Lung (tissue), 12 donors: ENCODE data around the gene STRADB. TPM values are rescaled to one million over a fixed set of nuclear protein-coding genes. Genes with fewer than 3 reads are reported as not detected.
A peak's percentile ranks its signal among the peaks of the same experiment; 100 is the strongest.

ENCODE experiments used
- ATAC-seq: fragments of 200-7000 bp; cut with Tn5 transposase; one replicate; pipeline ENCODE4 v1.9.1; 2020; ENCODE audit warnings: moderate number of reproducible peaks; ENCODE audit not compliant: insufficient read depth, low FRiP score
- DNase-seq, 3 donors: peaks; one replicate each; pipeline ENCODE4 v3.0.0-alpha.2; 2013 to 2017
- H3K27ac ChIP-seq, 2 donors: one replicate each; pipeline ENCODE4 v1.5.1; 2013; ENCODE audit warnings: mild to moderate bottlenecking in 2 of 2, moderate library complexity in 2 of 2, control low read depth in 1 of 2, inconsistent platforms in 1 of 2, low read depth in 1 of 2, low read length in 1 of 2
- H3K27me3 ChIP-seq, 3 donors: one replicate each; pipeline ENCODE4 v1.5.1; 2013; ENCODE audit warnings: low read length in 2 of 3; ENCODE audit not compliant: control insufficient read depth in 3 of 3, insufficient read depth in 3 of 3
- H3K36me3 ChIP-seq, 4 donors: one replicate each; pipeline ENCODE4 v1.5.1; 2013; ENCODE audit warnings: low read length in 4 of 4, mild to moderate bottlenecking in 1 of 4, moderate library complexity in 1 of 4; ENCODE audit not compliant: control insufficient read depth in 4 of 4, insufficient read depth in 4 of 4
- H3K4me1 ChIP-seq, 5 donors: one replicate each; pipeline ENCODE4 v1.5.1; 2013; ENCODE audit warnings: low read length in 5 of 5, mild to moderate bottlenecking in 2 of 5, moderate library complexity in 1 of 5; ENCODE audit not compliant: control insufficient read depth in 5 of 5, insufficient read depth in 5 of 5
- H3K4me3 ChIP-seq: one replicate; pipeline ENCODE4 v1.5.1; 2013; ENCODE audit warnings: mild to moderate bottlenecking, control low read depth, moderate library complexity
- H3K9ac ChIP-seq, 2 donors: one replicate each; pipeline ENCODE4 v1.5.1; 2013; ENCODE audit warnings: low read length in 2 of 2, control low read depth in 1 of 2; ENCODE audit not compliant: insufficient read depth in 1 of 2
- H3K9me3 ChIP-seq, 4 donors: one replicate each; pipeline ENCODE4 v1.5.1; 2013; ENCODE audit warnings: low read length in 3 of 4, mild to moderate bottlenecking in 1 of 4, moderate library complexity in 1 of 4; ENCODE audit not compliant: control insufficient read depth in 4 of 4, insufficient read depth in 3 of 4
- CTCF ChIP-seq: IDR thresholded peaks from 2 replicates; pipeline ENCODE4 v1.5.1; 2012; ENCODE audit warnings: mild to moderate bottlenecking; ENCODE audit errors: control extremely low read depth, extremely low read depth
- WGBS, 2 donors: extraction: QIAGEN DNeasy Blood & Tissue Kit; methylation state at CpG; one replicate each; pipeline ENCODE4 v1.1.7; 2013; 5-methylcytosine and 5-hydroxymethylcytosine counted together
- polyA plus RNA-seq, 2 donors: library from polyadenylated mRNA; stranded (reverse); fragments of 200-250 nt; gene quantifications; one replicate each; pipeline ENCODE4 v1.2.1, GENCODE V29; 2013
- total RNA-seq, 2 donors: library from RNA; depleted of rRNA in 1 of 2; stranded (reverse); fragments of >200 nt in 1 of 2; gene quantifications; one replicate each; pipeline ENCODE4 v1.2.1, GENCODE V29; 2014 to 2021
- donor health status: control.
- donor health status: control.
- donor health status: Bipolar disorder and iron deficiency.
- donor health status: healthy.
- donor health status: DM: yes; HTN: yes; CAD: no.

STRADB gene
- total and polyA plus RNA-seq, 4 donors: 10.3 to 58.6 (median 16.8) TPM

- Histone ChIP-seq H3K36me3 (peaks cover 0 to 4% (median 2%) of the 10 kb centered on the region in 4 donors), H3K4me3 (no peak overlapping the region), H3K27ac (peak overlapping the region in 1 of 2 donors; percentile 60), H3K4me1 (peaks cover 1 to 67% (median 23%) of the 10 kb centered on the region in 5 donors), H3K9ac (peak overlapping the region in 1 of 2 donors; percentile 47), H3K9me3 (no peaks in the 10 kb centered on the region), H3K27me3 (no peaks in the 10 kb centered on the region)
- TF ChIP-seq CTCF: no peak
- DNase-seq (peak in 2 of 3 donors; percentile 65 to 80), ATAC-seq (no peak)
- WGBS, 2 donors: 75 to 82% methylated on average over 6 of the region's 6 CpGs
Measured at GRCh38 chr2:201402651-201403562, 48.6 kb upstream of the STRADB start.

- peak overlapping the region in 1 of 2 donors; percentile 29 for H3K27ac ChIP-seq
- DNase-seq (peak in 2 of 3 donors; percentile 79 to 81), ATAC-seq (no peak)
Measured at GRCh38 chr2:201403880-201404279, 47.7 kb upstream of the STRADB start.

GRCh38 chr2:201404699-201405280, 46.8 kb upstream of the STRADB start:
- 54 to 74% methylated on average over 3 of the region's 3 CpGs for WGBS, 2 donors
- H3K27ac ChIP-seq: peak overlapping the region in 1 of 2 donors; percentile 10
- no peak for ATAC-seq
- H3K9ac ChIP-seq: no peak overlapping the region
- no peaks in the 10 kb centered on the region for H3K36me3 ChIP-seq
- TF ChIP-seq CTCF: no peak
- H3K27me3 ChIP-seq: no peaks in the 10 kb centered on the region
- peaks cover 1 to 72% (median 23%) of the 10 kb centered on the region in 5 donors for H3K4me1 ChIP-seq
- H3K4me3 ChIP-seq: no peak overlapping the region
- no peak for DNase-seq
- H3K9me3 ChIP-seq: no peaks in the 10 kb centered on the region

More at GRCh38 chr2:201403880-201404279, 47.7 kb upstream of the STRADB start:
- no peak overlapping the region for H3K4me3 ChIP-seq
- WGBS, 2 donors: 57 to 86% methylated on average over 3 of the region's 3 CpGs
- peak overlapping the region in 1 of 2 donors; percentile 67 for H3K9ac ChIP-seq
- H3K27me3 ChIP-seq: no peaks in the 10 kb centered on the region
- H3K4me1 ChIP-seq: peaks cover 1 to 67% (median 23%) of the 10 kb centered on the region in 5 donors
- no peaks in the 10 kb centered on the region for H3K36me3 ChIP-seq
- TF ChIP-seq CTCF: no peak
- H3K9me3 ChIP-seq: no peaks in the 10 kb centered on the region
